SK-N-SH treated with all-trans-retinoic acid at 6 μM for 48 hours (cell line): ENCODE results near the gene PDGFRB.

Experiments
- ATAC-seq: fragments of 200-7000 bp; cut with Tn5 transposase; 3 replicates; pipeline ENCODE4 v1.9.1; 2020; ENCODE audit warnings: mild to moderate bottlenecking, moderate library complexity
- ARNTL ChIP-seq: fragments of 450-650 bp; formaldehyde crosslinking; IDR thresholded peaks from 2 replicates; pipeline ENCODE4 v1.5.0; 2020; ENCODE audit warnings: low read depth, mild to moderate bottlenecking, moderate library complexity, borderline replicate concordance
- BACH2 ChIP-seq: fragments of 250-450 bp; sonication (Bioruptor Pico); IDR thresholded peaks from 2 replicates; pipeline ENCODE4 v1.9.0; 2021; ENCODE audit warnings: mild to moderate bottlenecking, borderline replicate concordance
- CREB5 ChIP-seq: fragments of 250-450 bp; sonication (Bioruptor Pico); IDR thresholded peaks from 2 replicates; pipeline ENCODE4 v1.5.1; 2020; ENCODE audit warnings: low read depth, mild to moderate bottlenecking, moderate library complexity
- CSDC2 ChIP-seq: fragments of 250-450 bp; sonication (Bioruptor Pico); IDR thresholded peaks from 2 replicates; pipeline ENCODE4 v1.5.0; 2020; ENCODE audit warnings: mild to moderate bottlenecking, moderate library complexity
- CSRNP3 ChIP-seq: fragments of 250-450 bp; sonication (Bioruptor Pico); IDR thresholded peaks from 2 replicates; pipeline ENCODE4 v1.5.1; 2021; ENCODE audit warnings: mild to moderate bottlenecking, moderate library complexity
- ESRRG ChIP-seq: fragments of 250-450 bp; sonication (Bioruptor Pico); IDR thresholded peaks from 2 replicates; pipeline ENCODE4 v1.6.1; 2021; ENCODE audit warnings: mild to moderate bottlenecking
- ISL1 ChIP-seq: fragments of 250-450 bp; sonication (Bioruptor Pico); IDR thresholded peaks from 2 replicates; pipeline ENCODE4 v2.1.2; 2022; ENCODE audit warnings: mild to moderate bottlenecking, moderate library complexity
- OSR1 ChIP-seq: fragments of 250-450 bp; sonication (Bioruptor Pico); IDR thresholded peaks from 2 replicates; pipeline ENCODE4 v1.8.0; 2022; ENCODE audit warnings: moderate library complexity, mild to moderate bottlenecking, inconsistent platforms
- PATZ1 ChIP-seq: fragments of 250-450 bp; sonication (Bioruptor Pico); IDR thresholded peaks from 2 replicates; pipeline ENCODE4 v1.8.0; 2020; ENCODE audit warnings: mild to moderate bottlenecking, moderate library complexity, borderline replicate concordance
- POU6F1 ChIP-seq: fragments of 250-450 bp; sonication (Bioruptor Pico); IDR thresholded peaks from 2 replicates; pipeline ENCODE4 v1.8.0; 2021; ENCODE audit warnings: low read depth, mild to moderate bottlenecking, moderate library complexity, borderline replicate concordance
- RARB ChIP-seq: fragments of 250-450 bp; sonication (Bioruptor Pico); IDR thresholded peaks from 2 replicates; pipeline ENCODE4 v1.8.0; 2021; ENCODE audit warnings: mild to moderate bottlenecking, moderate library complexity
- SNAI2 ChIP-seq: fragments of 250-450 bp; sonication (Bioruptor Pico); IDR thresholded peaks from 2 replicates; pipeline ENCODE4 v1.5.0; 2020; ENCODE audit warnings: mild to moderate bottlenecking, moderate library complexity
- TCF4 ChIP-seq: fragments of 250-450 bp; sonication (Bioruptor Pico); IDR thresholded peaks from 2 replicates; pipeline ENCODE4 v1.8.0; 2021; ENCODE audit warnings: mild to moderate bottlenecking, moderate library complexity, borderline replicate concordance
- TSHZ2 ChIP-seq: fragments of 250-450 bp; sonication (Bioruptor Pico); IDR thresholded peaks from 2 replicates; pipeline ENCODE4 v1.5.0; 2020; ENCODE audit warnings: mild to moderate bottlenecking, moderate library complexity
- ZC3H10 ChIP-seq: fragments of 250-450 bp; sonication (Bioruptor Pico); IDR thresholded peaks from 2 replicates; pipeline ENCODE4 v1.5.1; 2021; ENCODE audit warnings: mild to moderate bottlenecking, moderate library complexity
- ZFP3 ChIP-seq: fragments of 250-450 bp; sonication (Bioruptor Pico); IDR thresholded peaks from 2 replicates; pipeline ENCODE4 v1.5.0; 2020; ENCODE audit warnings: mild to moderate bottlenecking, moderate library complexity
- ZFP30 ChIP-seq: fragments of 450-650 bp; formaldehyde crosslinking; IDR thresholded peaks from 2 replicates; pipeline ENCODE4 v1.5.0; 2022; ENCODE audit warnings: mild to moderate bottlenecking, moderate library complexity
- ZNF70 ChIP-seq: fragments of 450-650 bp; formaldehyde crosslinking; IDR thresholded peaks from 2 replicates; pipeline ENCODE4 v1.5.0; 2020; ENCODE audit warnings: mild to moderate bottlenecking, moderate library complexity
- ZNF8 ChIP-seq: fragments of 450-650 bp; formaldehyde crosslinking; IDR thresholded peaks from 2 replicates; pipeline ENCODE4 v1.5.0; 2020; ENCODE audit warnings: mild to moderate bottlenecking, moderate library complexity

Gene PDGFRB

GRCh38 chr5:150079909-150080461 lies 75.7 kb downstream of the PDGFRB start (continued):
- TF ChIP-seq ISL1 (CRISPR knock-in tag) (no peak), OSR1 (CRISPR knock-in tag) (no peak), ESRRG (CRISPR knock-in tag) (no peak), PATZ1 (CRISPR knock-in tag) (no peak), ZFP3 (CRISPR knock-in tag) (no peak), CREB5 (CRISPR knock-in tag) (no peak)

- ATAC-seq: no peak
- TF ChIP-seq ISL1 (CRISPR knock-in tag): no peak
- no peak for TF ChIP-seq ARNTL (CRISPR knock-in tag)
- TF ChIP-seq CSRNP3 (CRISPR knock-in tag): no peak
- TF ChIP-seq RARB: no peak
- TF ChIP-seq ZNF8 (CRISPR knock-in tag): no peak
- no peak for TF ChIP-seq ZFP3 (CRISPR knock-in tag)
- no peak for TF ChIP-seq TSHZ2 (CRISPR knock-in tag)
- no peak for TF ChIP-seq ZC3H10 (CRISPR knock-in tag)
- no peak for TF ChIP-seq TCF4 (CRISPR knock-in tag)
- no peak for TF ChIP-seq CSDC2 (CRISPR knock-in tag)
- TF ChIP-seq PATZ1 (CRISPR knock-in tag): no peak
- TF ChIP-seq SNAI2: no peak
- no peak for TF ChIP-seq ZFP30 (CRISPR knock-in tag)
- no peak for TF ChIP-seq ZNF70 (CRISPR knock-in tag)
These were observed 76.6 kb downstream of the PDGFRB start for GRCh38 chr5:150078802-150079689.

- no peak for ATAC-seq
- TF ChIP-seq BACH2 (CRISPR knock-in tag) (no peak), POU6F1 (CRISPR knock-in tag) (no peak)
These were observed 77.4 kb downstream of the PDGFRB start for GRCh38 chr5:150077996-150078801.
